HL-60/S4 treated with retinoic acid at 250 ng/mL for 4 days and 3 days (cell line): ENCODE data around the gene TNNI3K.

ENCODE experiments used
- in situ Hi-C: fragments of 300-500 bp; cut with MboI; formaldehyde crosslinking; loops from 2 replicates; pipeline ENCODE4 v1.7.0; 2022; ENCODE audit warnings: low sequenced_read_pairs

TNNI3K gene

DNA sequence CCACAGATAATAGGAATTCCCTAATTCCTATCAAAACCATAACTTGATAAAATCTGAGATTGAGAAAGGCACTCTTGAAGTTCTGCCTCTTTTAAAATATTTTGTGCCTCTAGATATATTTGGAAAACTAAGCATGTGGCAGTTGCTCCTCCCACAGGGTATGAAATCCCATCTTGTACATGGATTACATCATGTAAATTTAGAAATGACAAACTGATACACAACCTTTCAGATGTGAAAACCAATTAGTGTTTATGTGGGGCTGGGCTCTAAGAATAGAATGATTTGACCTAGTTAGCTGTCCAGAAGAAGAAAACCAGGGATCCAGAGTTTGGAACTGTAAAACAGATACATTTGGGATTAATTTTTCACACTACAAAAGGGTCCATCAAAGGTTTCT lies 261.5 kb downstream of the TNNI3K start:
- in situ Hi-C loops: no loop called here

DNA sequence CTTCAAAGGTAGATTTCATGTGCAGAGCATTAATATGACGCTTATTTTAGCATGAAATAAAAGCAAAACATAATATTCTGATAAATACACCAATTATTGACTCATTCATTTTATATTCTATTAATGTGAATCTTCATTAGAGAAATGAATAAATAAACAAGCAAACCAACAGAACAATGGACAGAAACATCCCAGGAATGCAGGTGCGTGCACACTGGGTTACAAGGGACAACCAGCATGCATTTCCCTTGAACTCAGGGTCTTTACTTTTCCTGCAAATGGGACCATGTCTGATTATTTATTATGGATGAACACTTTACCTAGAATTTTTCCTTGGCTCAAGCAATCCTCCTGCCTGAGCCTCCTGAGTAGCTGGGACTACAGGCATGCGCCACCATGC lies 263.7 kb downstream of the TNNI3K start:
- in situ Hi-C loops: no loop called here

DNA sequence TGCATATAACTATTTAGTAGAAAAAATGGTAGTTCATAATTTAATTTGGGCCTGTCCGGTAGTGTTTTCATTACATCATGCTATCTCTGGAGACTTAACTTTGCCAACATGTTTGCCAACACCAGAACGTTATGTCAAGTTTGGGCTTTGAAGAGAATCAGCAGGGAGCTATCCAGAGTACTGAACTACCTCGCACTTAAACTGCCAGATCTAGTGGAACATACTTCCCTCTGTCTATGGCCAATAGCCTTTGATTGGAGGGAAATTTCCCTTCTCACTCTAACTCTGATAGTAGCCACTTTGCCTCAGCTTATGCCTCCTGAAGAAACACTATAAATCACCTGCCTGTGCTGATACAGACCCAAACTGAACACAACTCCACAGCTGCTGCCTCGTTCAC lies 267.2 kb downstream of the TNNI3K start:
- in situ Hi-C loops: no loop called here

DNA sequence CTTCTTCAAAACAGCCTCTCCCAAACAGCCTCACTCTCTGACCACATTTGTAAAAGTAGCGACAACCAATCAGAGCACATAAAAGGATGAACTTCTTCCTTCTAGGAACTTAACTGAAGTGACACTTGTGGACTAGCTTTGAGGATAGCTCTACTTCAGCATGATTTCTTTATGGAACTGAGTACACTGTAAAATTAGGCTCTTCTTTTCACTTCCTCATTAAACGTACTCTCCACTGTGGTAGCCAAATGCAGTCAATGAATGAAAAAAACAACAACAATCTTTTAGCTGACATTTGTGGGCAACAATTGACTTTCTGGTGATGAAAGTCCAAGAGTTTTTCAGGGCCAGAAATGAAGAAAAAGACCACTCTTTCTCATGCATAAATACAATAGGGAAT lies 267.7 kb downstream of the TNNI3K start:
- in situ Hi-C loops: no loop called here

DNA sequence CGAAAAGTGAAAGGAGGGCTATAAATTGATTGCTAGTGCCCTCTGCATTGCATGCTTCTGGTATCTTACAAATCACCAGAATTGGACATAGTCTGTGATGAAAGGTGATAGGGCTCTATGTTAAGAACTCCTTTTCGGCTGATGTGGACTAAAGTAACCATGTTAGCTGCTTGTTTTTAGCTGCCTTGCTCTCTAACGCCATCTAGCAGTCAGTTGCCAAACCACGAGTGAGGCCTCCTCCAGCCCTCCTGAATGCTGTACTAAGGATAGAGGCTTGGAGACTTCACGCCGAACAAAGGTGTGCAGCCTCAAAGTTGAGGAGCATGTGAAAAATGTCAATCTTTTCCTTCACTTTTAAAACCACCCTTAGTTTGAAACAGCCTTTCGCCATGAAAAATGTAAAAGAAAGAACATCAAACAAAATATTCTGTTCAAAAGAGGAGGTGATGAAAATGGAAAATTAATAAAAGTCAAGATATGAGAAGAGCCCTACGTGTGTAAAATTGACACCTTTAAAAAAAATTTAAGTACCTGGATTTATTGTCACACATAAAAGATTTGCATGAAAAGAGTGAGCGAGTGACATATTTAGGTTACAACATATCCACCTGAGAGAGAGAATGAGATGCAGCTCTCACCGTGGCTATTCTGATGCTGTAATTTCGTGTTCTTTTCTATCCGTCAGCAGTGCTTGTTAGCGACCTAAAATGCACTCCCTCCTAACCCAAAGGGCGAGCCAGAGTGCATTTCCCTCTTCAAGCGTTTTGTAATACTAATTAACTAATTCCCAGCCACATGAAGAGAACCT lies 269.1 kb downstream of the TNNI3K start:
- in situ Hi-C loops: no loop called here

DNA sequence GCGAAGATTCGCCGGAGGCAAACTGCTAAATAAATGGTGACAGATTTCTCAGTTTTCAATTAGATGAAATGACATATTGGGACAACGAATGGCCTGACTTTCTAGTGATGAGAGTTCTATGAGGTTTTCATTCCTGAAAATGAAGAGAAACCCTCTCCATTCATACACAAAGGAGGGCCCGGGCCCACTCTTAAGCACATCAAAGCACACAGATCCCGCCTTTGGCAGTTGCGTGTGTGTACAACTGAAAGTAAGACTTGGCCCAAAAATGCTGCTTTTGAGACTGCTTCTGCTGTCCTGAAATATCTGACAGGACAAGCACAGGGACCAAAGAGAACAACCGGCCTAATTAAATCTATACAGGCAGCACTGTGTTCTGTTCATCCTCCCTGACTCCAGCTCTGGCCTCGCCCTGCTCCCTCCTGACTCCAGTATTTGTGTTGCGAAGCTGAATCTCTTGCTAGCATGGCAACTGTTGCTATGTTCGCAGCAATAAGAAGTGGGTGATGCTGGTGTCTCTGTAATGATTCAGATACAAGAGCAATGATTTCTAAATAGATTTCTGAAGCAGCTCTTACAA lies 269.8 kb downstream of the TNNI3K start:
- in situ Hi-C loops: no loop called here

DNA sequence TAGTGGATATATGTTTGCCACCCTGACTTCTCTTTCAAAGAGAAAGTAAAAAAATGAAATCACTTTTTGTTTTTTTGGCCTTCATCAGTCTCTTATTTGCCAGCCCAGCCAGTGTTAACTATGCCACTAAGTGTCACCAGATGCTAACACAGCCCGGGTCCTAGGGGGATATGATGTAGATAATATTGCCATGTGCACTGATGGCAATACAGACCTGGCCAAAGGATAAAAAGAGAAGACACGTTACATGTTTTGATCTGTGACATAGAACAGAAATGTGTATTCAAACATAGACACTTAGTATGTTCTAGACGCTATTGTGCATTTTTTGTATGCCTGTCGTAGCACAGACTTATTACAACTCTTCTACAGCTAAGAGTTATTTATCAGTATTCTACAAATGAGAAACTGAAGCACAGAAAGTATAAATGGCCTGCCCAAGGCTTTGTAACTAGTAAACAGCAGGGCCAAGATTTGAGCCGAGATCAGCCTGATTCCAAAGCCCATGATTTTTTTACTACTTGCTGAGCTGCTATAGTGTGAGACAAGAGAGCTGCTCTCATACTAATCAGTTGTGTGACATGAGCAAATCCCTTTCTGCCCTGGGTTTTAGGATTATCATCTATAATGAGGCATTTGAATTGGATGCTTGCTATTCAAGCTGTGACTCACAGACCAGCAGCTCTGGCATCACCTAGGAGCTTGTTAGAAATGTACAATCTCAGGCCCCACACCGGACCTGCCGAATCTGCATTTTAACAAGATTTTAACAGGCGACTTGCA lies 270.9 kb downstream of the TNNI3K start:
- in situ Hi-C loops: no loop called here

DNA sequence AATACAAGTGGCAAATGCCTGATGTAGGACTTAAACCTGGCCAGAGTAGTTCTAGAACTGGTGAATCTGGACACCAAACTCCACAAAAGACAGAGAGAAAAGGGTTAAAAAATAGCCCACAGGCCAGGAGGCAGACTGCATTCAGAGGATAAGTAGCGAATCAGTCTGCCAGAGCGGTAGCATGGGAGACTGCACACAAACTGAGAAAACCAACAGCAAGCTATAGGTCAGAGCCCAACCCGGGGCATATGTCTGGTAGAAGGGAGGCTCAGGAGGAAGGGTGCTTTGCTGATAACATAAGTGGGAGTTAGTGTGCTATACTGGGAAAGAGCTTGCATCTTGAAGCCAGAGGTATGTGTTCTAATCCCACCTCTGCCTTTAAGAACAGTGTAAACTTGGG lies 273.3 kb downstream of the TNNI3K start:
- in situ Hi-C loops: no loop called here

DNA sequence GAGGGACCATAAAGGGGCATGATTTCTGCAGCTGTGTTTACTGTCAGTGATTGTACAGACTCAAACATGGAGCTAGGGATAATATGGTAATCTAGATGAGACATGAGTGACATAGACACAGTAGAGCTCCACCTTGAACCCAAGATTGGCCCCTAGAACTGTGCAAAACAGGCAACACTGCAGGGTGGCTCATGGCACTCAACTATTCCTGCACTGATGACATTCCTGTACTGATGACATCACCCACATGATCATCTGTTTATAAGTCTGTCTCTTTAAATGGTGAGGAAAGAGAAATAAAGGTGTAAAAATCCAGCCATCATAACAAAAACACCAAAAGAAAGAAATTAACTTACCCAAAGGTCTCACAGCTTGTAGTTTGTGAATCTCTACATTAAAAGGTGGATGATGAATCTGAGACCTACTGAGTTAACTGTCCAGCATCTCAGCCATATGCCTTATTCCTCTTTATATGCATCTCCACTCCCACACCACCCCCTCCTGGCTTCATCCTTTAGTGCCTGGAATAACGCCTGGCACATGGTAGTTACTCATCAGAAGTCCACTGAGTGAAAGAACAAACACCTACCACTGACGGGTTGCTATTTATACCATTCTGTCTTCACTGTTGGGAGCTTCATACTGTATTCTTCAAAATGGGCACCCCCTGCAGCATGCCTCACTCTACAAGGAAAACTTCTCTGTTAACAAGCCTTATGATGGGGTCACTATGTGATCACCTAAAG lies 277.2 kb downstream of the TNNI3K start, which contains the start of gene LRRC53:
LRRC53 (minus strand) TSS at position 442 of the 746 bp plus-strand sequence. CDS start 29,262 bp downstream, outside the sequence.
- in situ Hi-C loops: no loop called here

DNA sequence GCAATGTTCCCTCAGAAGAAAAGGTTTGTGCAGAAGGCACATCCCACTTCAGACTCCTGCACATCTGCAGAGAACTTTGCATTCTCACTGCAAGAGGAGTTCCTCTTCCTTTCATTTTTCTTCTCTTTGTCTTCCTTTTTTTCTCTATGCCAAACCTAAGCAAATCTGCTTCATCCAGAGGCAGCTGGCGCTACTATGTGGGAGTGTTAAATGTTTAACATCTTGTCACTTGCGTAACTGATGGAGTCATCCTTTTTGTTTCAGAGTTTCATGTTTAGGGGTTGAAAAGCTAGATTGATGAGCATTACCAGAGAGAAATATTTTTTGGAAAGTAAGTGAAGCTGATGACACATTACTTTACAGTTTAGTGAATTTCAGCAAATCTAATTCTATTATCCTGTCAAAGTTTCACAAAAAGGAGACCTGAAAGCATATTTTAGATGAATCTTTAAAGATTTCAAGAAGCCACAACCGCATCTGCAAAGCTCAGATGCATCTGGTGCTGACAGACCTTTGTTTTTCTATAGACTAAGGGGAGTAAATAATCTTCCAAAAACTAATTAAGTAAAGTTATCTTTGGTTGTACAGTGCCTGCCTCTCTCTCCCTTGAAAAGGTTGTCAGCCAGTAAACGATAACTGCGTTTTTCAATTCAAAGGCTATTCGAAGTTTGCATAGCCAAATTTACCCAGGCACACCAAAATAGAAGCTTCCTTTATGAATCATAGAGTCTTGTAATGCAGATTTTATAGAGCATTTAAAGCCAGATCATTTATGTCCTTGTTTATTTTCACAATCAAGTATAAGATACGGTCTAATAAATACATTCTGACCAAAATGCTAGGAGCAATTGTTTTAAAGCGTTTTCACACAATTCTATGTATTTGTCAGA lies 278.5 kb downstream of the TNNI3K start:
- in situ Hi-C loops: no loop called here

DNA sequence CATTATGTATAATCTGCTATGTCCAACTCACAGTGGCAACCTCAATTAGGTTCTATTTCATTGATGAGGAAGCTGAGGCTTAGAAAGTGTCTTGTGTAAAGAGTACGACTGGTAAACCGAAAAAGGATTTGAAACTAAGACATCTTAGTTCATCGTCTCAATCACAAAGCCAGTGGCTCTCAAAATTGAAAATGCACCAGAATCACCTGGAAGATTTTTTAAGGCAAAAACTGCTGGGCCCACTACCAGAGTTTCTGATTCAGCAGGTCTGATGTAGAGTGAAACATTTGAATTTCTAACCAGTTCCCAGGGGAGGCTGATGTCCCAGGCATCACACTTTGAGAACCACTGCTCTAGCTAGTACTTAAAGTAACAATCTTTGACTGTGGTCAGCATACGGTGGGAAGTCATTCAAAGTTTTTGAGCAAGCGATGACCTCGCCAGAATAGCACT lies 282.4 kb downstream of the TNNI3K start:
- in situ Hi-C loops: no loop called here

DNA sequence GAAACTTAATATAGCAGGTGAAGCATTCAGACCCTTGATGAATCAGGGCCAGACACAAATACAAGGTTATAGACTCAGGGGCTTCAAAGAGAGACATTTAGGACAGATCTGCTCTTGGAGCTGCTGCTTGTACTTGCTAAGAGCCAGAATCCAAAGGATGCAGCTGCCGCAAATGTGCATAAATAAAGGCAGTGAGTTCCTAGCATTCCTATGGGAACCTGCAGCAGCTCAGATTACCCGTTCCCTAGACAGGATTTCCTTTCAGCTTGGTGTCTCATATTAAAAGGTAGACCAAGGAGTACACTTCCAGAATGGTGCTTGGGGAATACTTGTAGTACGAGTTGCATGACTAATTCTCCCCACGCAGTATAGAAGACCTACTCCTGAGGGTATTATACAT lies 287.0 kb downstream of the TNNI3K start:
- in situ Hi-C loops: no loop called here

DNA sequence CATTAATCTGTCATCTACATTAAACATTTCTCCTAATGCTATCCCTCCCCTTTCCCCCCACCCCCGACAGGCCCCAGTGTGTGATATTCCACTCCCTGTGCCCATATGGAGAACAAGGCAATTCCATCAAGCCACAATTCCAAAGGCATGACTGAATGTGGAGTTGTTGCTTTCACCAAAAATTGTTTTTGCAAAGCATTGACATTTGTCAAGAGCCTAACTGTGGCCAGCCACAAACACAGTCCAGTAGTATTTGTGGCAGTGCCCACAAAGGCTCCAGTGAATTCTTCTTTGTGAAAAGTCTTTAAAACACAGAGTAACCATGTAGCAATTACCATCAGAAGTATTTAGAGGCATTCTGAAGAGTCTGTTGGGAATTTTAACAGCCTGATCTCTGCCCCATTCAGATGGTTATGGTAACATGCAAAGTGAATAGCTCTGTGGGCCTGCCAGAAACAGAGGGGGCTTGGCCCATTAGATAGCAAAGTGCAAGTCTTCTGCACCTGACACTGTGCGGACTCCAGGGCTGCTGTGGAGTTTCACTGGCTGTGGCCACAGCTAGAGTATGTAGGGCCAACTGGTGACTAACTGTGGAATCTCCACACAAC lies 288.8 kb downstream of the TNNI3K start:
- in situ Hi-C loops: no loop called here

DNA sequence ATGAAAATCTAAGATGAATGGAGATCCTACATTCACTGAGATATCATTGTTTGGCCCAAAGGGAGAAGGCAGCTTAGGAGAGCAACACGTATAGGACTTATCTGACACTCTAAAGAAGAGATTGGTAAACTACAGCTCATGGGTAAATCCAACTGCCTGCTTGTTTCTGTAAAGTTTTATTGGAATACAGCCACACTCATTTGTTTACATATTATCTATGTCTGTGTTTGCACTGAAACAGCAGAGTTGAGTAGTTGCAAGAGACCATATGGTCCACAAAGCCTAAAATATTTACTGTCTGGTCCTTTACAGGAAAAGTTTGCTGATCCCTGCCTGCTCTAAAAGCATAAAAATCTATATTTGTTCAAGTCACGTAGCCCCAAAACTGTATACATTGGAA lies 291.5 kb downstream of the TNNI3K start:
- in situ Hi-C loops: no loop called here

DNA sequence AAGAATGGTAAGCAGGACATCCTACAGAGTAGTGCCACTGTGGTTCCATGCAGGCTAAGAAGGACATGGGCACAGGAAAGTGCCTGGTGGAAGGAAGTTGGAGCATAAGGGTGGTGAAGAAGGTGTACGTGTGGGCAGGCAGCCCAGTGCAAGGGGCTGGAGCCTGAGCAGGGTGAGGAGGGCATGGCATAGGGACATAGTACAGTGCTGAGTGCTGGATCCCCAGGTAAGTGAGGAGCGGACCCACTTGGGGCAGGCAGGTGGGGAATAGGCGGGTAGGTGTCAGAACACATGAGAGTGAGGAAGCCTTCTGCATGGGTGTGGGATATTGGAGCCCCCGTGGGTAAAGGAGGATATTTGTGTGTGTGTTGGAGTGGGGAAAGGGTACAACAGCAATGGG lies 292.9 kb downstream of the TNNI3K start:
- in situ Hi-C loops: no loop called here

DNA sequence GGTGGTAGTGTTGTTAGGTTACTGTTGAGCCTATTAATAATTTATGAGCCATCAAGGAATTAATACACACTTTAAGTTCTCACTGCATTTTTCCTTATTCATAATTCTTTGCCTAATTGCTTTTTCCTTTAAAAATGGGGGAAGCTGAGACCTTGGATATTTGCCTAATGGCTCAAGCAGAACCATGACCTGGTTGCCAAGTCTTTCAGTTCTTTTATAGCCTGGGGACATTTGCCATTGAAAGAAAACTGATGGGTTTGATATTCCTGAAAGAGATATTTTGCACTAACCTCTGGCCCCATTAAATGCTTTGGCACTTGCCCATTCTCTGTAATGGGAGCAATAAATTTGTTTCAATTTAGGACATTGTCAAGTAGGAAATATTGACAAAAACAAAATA lies 295.7 kb downstream of the TNNI3K start:
- in situ Hi-C loops: no loop called here

DNA sequence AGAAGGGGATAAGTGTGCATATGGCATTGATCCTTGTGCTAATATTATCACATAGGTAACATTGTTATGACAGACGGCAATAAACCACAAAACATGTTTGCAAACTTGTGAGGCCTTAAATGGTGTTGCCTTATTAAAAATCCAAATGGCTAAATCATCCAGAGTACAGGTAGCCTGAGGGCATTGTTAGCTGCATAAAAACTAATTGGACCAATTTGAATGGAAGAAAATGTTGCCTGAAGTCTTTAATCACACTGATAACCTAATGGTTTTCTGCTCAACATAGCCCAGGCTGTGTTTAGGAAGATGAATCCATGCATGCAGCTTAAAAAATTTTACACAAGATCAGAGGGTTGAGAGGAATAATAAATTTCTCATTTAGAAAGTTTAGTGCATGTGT lies 296.6 kb downstream of the TNNI3K start:
- in situ Hi-C loops: no loop called here

DNA sequence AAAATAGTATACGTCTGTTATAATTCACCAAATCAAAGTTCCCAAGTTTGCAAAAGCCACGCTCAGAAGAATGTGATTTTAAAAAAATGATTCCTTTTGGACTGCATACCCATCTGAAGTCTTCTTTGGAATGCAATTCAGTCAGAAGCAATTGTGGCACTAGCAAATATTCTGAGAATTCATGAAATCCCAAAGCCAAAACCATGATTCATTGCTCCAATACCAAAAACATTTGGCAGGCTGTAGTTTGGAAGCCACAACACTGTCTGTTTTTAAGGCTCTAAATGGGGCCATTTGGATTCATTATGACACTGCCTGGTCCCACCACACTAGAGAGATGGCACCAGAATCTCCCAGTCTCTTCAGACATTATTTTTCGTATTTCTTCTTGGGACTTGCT lies 299.1 kb downstream of the TNNI3K start:
- in situ Hi-C loops: no loop called here

DNA sequence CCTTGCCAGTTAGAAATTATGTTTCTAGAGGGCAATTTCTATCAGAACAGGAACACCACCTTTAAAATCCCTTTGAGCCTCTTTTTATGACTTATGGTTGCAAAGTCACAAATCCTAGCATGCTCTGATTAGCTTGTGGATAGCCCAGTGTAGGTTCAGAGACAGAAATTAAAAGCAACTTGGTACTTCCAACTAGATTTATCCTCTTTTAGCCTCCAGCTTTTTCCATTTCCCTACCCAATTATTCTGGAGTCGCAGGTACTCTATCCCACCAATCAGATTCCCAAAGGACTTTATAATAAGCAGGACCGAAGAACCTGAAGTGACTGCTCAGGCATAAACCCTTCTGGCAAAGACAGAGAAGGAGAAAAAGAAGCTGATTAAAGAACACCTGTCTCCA lies 310.6 kb downstream of the TNNI3K start:
- in situ Hi-C loops: no loop called here
